WI38 (cell line): Measurements from ENCODE around the gene PITRM1.

Experiments used
- H3K4me3 ChIP-seq: 2 replicates; pipeline ENCODE4 v1.5.1; 2011; ENCODE audit warnings: low read depth, mild to moderate bottlenecking, control low read depth, low read length
- TF ChIP-seq, protein P1 (sequence below): IDR thresholded peaks from 2 replicates; pipeline ENCODE4 v1.5.1; 2012; ENCODE audit warnings: low read depth, mild to moderate bottlenecking, control low read depth, low read length

PITRM1 gene

GRCh38 chr10:3159152-3159551 is 13.4 kb downstream of the PITRM1 start:
- no peak overlapping the region for H3K4me3 ChIP-seq
- TF ChIP-seq, protein P1, sequence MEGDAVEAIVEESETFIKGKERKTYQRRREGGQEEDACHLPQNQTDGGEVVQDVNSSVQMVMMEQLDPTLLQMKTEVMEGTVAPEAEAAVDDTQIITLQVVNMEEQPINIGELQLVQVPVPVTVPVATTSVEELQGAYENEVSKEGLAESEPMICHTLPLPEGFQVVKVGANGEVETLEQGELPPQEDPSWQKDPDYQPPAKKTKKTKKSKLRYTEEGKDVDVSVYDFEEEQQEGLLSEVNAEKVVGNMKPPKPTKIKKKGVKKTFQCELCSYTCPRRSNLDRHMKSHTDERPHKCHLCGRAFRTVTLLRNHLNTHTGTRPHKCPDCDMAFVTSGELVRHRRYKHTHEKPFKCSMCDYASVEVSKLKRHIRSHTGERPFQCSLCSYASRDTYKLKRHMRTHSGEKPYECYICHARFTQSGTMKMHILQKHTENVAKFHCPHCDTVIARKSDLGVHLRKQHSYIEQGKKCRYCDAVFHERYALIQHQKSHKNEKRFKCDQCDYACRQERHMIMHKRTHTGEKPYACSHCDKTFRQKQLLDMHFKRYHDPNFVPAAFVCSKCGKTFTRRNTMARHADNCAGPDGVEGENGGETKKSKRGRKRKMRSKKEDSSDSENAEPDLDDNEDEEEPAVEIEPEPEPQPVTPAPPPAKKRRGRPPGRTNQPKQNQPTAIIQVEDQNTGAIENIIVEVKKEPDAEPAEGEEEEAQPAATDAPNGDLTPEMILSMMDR: no peak

GRCh38 chr10:3154666-3155065 is 17.9 kb downstream of the PITRM1 start:
- H3K4me3 ChIP-seq: no peak overlapping the region
- TF ChIP-seq, protein P1: no peak

GRCh38 chr10:3152566-3152935 is 20.0 kb downstream of the PITRM1 start:
- TF ChIP-seq, protein P1: no peak
- no peak overlapping the region for H3K4me3 ChIP-seq

DNA sequence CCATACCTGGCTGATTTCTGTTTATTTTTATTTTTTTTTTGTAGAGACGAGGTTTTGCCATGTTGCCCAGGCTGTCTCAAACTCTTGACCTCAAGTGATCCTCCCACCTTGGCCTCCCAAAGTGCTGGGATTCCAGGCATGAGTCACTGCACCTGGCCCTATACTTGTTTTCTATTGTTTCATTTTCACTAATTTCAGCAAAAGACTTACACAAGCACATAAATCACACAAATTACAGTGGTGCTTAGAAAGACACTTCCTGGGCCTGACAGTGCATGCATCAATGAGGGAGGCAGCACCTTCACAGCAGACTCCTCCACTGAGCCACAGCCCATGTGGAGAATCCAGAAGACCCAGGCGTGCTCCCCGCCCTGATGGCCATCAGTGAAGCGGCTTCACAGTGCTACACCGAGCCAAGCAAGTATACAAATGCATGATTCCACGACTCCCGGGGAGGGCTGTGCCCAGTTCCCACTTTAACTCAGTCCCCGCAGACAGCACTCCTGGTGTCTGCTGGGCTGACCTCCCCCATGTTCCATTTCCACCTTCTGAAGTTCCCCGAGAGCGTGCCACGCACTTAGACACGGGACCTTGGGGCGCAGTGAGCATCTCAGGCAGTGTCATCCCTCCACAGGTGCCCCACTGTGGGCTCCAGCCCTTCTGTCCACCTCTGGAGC is 20.6 kb downstream of the PITRM1 start:
- no peak overlapping the region for H3K4me3 ChIP-seq
- TF ChIP-seq, protein P1: no peak

- TF ChIP-seq, protein P1: no peak
- H3K4me3 ChIP-seq: no peak overlapping the region
Measured at GRCh38 chr10:3150961-3151360, 21.6 kb downstream of the PITRM1 start.

DNA sequence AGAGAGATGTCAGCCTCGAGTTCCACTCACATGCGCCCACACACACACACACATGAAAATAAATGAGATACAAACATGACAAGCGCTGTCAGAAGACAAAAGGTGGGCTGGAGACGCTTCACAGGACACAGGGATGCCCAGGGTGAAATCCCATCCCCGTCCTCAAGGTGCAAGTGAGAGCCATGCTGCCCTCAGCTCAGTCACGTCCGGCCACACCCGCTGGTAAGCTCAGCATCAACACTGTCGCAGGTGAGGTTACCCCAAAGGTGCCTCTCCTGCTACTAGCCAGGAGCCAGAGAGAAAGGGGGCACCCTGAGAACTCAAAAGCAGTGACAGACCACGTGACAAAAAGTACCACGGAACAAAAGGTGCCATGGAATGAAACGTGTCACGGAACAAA is 22.2 kb downstream of the PITRM1 start:
- no peak overlapping the region for H3K4me3 ChIP-seq
- TF ChIP-seq, protein P1: no peak

DNA sequence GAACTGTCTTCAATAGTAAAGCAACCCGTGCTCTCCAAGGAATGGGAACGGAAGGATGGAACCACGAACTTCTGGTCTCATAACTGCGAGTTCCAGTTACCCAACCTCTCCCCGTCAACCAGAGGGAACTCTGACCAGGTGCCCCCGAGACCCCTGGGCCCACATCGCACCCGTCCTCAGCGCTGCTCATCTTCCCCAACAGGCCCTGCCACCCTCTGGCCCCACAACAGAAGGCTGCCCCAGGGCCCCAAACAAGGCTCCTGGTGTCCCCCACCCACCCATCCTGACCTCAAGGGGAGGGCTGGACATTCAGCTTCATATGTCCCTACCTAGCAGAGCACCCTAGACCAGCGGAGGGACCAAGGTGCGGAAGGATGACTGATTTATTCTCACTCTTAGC is 22.7 kb downstream of the PITRM1 start:
- TF ChIP-seq, protein P1: no peak
- H3K4me3 ChIP-seq: no peak overlapping the region
